GM21381 (cell line): ENCODE data around the gene AS3MT.
"Not testable (repeated sequence)": the region's sequence is repeated elsewhere in the genome, so short reads cannot be mapped to it uniquely, and the experiment has no call there.

ENCODE experiments used
- ATAC-seq: cut with Tn5 transposase; IDR thresholded peaks from one replicate; pipeline ENCODE4 v1.9.1; 2021; ENCODE audit warnings: mild to moderate bottlenecking, moderate library complexity; ENCODE audit not compliant: unreplicated experiment

AS3MT gene

DNA sequence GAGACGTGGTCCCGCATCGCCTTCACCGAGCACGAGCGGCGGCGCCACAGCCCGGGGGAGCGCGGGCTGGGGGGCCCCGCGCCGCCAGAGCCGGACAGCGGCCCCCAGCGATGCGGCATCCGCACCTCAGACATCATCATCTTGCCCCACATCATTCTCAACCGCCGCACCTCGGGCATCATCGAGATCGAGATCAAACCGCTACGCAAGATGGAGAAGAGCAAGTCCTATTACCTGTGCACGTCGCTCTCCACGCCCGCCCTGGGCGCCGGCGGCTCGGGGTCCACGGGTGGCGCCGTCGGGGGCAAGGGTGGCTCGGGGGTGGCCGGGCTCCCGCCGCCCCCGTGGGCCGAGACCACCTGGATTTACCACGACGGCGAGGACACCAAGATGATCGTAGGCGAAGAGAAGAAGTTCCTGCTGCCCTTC lies 49.6 kb downstream of the AS3MT start:
- ATAC-seq = no peak

DNA sequence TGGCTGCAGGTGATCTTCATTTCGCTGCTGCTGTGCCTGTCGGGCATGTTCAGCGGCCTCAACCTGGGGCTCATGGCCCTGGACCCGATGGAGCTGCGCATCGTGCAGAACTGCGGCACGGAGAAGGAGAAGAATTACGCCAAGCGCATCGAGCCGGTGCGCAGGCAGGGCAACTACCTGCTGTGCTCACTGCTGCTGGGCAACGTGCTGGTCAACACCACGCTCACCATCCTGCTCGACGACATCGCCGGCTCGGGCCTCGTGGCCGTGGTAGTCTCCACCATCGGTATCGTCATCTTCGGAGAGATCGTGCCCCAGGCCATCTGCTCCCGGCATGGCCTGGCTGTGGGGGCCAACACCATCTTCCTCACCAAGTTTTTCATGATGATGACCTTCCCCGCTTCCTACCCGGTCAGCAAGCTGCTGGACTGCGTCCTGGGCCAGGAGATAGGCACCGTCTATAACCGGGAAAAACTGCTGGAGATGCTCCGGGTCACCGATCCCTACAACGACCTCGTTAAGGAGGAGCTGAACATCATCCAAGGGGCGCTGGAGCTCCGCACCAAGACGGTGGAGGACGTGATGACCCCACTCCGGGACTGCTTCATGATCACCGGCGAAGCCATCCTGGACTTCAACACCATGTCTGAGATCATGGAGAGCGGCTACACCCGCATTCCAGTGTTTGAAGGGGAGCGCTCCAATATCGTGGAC lies 50.1 kb downstream of the AS3MT start:
- ATAC-seq = no peak

DNA sequence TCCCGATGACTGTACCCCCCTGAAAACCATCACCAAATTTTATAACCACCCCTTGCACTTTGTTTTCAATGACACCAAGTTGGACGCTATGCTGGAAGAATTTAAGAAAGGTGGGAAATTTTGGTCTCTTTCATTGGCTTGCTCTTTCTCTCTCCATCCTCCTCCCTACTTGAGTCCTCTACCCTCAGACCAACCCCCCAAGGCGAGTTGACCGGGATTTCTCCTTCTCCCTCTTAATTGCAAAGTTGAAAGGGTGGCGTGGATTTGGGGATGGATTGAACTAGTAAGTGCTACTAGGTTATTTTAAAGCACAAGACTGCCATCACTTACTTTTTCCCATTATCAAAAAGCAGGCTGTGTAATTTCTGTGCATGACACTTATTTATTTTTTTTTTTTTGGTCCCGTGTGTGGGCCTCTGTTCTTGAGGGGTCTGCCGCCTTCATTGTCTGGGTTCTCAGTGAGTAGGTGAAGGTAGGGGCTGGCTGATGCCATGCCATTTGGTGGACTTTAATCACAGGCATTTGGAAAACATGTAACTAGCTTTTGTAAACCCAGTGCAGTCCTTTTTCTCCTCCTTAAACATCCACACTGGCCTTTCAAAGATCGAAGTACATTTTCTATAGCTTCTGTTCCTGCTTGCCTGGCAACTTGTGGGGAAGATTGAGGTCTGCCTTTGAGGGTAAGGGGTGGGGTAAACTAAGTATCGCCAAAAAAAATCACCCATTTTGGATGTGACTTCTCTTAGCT lies 50.9 kb downstream of the AS3MT start:
- no peak for ATAC-seq

DNA sequence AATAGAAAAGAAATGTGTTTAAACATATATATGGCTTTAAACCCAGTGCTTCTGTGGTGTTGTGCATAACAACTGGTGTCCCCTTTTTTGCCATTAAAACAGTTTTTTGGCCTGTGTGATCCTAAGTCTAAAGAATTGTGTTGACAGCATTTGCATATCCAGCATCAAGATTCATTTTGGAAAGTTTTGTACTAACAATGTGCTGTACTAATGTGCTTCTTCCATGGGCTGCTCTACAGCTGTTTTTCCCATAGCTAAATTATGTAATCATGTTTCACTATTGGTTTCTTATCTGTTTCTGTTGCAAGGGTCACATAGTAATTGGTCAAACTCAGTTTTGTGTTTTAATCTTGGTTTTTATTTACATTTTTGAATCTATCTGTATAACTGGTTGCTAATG lies 54.3 kb downstream of the AS3MT start:
- no peak for ATAC-seq

DNA sequence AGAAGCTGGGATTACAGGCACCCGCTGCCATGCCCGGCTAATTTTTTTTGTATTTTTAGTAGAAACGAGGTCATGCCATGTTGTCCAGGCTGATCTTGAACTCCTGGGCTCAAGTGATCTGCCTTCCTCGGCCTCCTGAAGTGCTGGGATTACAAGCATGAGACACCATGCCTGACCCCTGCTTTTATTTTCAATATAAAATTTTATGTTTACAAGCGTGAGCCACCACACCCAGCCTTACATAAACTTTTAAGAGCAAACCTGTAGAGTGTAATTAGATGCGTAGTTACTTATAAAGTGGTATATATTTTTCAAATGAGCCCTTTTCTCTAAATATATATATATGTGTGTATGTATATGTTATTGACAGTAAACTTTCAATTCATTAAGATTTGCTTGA lies 57.6 kb downstream of the AS3MT start:
- ATAC-seq = no peak

DNA sequence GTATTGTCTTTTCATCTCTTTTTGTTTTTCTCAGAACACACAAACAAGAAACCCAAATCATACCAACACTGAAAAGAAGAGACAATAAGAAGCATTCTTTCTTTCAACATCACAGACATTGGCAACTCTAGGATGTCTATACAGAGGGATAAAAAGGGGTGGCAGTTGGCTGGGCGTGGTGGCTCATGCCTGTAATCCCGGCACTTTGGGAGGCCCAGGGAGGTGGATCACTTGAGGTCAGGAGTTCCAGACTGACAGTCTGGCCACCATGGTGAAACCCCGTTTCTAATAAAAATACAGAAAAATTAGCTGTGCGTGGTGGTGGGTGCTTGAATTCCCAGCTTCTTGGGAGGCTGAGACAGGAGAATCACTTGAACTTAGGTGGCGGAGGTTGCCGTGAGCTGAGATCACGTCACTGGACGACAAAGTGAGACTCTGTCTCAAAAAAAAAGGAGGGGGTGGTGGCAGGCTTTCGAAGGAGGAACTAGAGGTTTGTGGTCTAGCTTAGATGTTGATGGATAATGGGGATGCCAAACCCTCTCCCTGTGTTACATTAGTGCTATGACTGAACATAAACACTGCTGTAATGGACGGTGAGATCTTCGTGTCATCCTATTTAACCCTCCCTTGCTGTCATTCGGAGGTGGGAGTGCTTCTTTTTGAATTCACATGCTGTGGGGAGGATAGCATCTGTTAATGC lies 58.2 kb downstream of the AS3MT start:
- ATAC-seq = no peak

DNA sequence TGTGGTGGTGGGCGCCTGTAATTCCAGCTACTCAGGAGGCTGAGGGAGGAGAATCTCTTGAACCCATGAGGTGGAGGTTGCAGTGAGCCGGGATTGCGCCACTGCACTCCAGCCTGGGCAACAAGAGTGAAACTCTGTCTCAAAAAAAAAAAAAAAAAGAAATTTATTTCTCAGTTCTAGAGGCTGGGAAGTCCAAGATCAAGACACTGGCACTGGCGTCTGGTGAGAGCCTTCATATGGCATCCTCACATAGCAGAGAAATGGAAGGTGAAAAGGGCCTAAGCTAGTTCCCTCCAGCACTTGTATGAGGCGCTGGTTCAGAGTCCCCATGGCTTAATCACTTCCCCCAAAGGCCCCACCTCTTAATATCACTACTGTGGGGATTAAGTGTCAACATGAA lies 59.2 kb downstream of the AS3MT start:
- not testable (repeated sequence) for ATAC-seq

DNA sequence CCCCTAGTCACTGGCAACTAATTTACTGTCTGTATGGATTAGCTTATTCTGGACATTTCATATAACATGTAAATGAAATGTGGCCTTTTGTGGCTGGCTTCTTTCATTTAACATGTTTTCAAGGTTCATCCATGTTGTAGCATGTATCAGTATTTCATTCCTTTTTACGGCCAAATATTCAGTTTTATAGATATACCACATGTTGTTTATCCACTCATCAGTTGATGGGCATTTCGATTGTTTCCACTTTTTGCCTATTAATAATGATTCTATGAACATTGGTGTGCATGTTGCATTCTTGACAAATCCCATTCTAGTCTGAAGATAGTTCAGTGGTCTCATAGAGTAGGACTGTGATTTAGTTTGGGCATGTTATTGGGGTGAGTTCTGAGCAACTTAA lies 61.5 kb downstream of the AS3MT start:
- no peak for ATAC-seq

DNA sequence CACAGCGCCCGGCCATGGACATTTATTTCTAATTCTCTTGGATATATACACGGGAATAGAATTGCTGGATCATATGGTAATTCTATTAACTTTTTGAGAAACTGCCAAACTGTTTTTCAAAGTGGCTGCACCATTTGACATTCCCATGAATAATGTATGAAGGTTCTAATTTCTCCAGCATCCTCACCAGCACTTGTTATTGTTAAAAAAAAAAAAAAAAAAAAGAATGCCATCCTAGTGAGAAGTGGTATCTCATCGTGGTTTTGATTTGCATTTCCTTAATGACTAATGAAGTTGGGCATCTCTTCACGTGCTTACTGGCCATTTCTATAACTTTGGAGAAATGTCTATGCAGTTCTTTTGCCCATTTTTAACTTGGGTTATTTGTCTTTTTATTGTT lies 62.4 kb downstream of the AS3MT start:
- no peak for ATAC-seq

DNA sequence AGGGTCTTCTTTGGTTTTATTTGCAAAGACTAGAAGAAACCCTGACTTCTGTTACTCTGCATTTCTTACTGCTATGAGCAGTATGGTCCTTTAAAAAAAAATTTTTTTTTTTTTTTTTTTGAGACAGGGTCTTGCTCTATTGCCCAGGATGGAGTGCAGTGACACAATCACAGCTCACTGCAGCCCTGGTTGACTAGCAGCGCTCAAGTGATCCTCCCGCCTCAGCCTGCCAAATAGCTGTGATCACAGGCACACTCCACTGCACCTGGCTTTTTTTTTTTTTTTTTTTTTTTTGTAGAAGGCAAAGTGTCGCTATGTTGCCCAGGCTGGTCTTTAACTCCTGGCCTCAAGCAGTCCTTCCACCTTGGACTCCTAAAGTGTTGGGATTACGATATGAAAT lies 66.2 kb downstream of the AS3MT start:
- no peak for ATAC-seq

DNA sequence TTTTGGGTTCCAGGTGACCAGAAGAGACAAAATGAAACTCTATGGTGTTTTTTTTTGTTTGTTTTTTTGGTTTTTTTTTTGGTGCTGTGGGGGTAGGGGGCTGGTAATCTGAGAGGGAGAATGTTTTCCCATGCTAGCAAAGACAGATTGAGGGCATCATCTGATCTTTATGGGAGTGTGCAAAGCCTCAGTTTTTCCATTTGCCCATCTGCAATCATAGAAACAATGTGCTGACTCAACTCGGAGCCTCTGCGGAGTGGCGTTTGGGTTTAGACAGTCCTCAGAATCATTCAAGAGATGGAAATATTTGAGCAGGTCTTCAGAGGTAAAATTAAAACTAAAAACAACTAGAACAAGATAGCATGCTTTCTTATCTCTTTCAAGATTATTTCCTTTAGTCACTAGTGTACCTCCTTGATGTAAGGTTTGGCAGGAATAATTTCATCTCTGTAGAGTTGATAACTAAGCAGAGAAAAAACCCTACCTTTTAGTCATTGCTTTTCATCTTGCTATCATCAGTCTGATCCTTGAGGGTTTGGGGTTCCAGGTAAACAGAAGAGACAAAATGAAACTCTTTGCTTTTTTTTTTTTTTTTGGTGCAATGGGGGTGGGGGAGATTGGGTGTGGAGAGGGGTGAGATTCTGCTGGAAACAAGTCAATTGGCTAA lies 66.8 kb downstream of the AS3MT start:
- ATAC-seq = no peak

DNA sequence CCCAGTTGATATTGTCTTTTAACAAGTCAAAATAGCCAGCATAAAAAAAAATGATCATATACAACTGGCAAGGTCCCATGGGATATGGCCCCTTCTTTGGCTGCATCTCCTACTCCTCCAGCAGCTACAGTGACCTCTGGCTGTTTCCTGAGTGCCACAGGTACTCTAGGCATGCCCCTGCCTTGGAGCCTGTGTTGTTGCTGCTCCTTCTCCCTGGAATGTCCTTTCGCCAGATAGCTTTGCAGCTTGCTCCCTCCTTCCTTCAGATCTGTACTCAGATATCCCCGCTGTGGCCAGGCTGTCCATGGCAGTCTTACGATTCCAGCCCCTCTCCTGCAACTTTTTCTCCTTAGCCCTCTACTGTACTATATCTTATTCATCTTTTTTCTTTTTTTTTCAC lies 72.1 kb downstream of the AS3MT start:
- no peak for ATAC-seq

DNA sequence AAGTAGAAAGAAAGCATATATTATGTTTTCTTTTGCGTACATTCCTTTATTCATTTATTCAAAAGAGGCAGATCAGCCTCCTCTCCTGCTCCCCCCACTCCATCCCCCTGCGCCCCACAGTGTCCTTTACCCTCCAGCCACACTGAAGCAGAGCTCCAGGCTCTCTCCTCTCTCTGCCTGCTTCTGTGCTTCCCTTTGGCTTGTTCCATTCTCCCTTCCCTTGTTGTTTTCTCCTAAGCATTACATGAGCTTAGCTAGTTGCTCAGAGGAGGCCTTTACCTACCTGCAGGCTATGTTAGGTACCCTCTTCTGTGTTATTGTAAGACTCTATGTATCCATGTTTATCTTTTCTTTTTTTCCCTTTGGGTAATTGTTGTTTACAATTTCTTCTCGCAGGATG lies 76.2 kb downstream of the AS3MT start:
- no peak for ATAC-seq

DNA sequence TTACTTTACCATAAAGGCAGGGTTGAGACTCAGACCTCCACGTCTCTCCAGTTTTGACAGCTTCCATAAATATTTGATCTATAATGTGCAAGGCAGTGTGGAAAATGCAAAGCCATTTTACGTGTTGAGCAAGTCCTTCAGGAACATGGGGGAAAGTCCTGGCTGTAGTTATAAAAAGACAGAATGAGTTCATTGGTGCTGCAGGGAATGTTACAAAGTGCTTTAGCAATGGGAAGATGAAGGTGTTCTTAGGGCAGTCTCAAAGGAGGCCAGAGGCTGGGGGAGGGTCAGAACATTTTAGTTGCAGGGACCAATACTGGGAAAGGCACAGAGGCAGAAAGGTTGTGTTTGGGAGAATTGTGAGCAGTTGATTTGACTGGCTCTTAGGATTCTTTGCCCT lies 76.7 kb downstream of the AS3MT start:
- ATAC-seq = no peak

DNA sequence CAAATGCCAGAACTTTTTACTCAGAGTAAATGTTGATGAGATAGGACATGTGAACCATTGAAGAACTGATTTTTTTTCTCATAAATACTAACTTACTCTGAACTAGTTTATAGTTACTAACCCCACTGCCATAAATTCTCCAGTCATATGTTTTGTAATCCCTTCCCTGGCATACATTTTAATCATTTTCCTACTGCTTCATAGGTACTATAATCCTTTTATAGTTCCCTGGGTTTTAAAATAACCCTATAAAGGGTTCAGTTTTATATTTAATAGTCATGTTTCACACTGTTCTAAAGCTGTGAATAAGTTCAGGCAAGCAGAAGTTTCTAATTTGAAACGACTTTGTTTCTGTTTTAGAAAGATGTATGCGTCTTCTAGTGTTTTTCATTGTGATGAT lies 77.7 kb downstream of the AS3MT start:
- ATAC-seq = no peak

DNA sequence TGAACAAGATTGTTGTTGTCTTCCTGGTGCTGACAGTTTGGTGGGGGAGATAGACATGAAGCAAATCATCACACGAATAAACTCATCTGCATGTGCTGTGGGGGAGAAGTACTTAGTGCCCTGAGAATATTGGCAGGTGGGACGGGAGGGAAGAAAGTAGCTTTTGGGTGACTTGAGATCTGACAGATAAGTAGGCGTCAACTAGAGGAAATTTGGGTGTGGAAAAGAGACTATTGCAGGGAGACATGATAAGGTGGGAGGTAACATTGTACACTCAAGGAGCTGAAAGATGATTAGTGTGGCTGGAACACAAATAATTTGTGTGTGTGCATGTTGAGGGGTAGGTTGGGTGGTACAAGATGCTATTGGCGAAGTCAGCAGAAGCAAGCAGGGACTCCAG lies 78.9 kb downstream of the AS3MT start:
- ATAC-seq = no peak

DNA sequence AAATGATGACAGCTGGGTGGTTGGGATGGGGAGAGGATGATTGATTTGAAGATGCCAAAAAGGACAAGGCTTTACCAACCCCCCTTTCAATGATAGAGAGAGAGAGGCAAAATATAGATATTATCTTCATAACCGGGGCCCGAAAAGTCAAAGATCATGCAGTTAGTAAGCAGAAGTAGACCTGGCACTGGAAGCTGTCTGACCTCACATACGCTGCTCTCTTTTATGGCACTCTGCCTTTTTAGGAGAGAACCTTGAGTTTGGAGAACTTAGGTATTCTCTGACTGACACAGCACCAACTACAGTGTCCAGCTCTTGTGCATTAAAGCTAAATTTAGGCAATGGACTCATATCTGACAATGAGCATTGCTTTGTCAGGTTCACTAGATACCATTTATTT lies 79.5 kb downstream of the AS3MT start:
- no peak for ATAC-seq

DNA sequence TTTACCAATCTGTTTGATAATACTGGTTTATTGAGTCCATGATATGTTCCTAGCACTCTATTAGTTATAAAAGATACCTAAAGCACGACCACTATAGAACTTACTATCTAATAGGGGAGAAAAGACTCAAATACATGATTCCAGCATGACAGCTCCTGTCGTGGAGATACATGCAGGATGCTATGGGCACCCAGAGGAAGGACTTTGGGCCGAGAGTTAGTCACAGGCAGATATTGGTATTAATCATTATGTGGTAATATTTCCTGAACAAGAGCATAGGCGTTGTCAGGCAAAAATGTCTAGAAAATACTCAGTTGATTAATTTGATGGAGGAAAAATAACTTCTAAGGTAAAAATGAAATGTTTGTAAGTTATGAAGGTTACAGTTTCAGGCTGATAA lies 80.6 kb downstream of the AS3MT start:
- ATAC-seq = no peak

DNA sequence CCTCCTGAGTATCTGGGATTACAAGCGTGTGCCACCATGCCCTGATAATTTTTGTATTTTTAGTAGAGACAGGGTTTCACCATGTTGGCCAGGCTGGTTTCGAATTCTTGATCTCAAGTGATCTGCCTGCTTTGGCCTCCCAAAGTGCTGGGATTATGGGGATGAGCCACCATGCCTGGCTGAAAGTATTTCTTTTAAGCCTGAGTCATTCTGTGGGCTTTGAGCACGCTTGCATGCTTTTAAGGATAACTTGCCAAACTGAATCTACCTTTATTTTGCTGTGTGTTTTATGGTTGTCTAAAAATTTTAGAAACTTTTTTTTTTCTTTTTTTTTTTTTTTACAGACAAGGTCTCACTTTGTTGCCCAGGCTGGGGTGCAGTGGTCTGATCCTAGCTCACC lies 82.0 kb downstream of the AS3MT start:
- no peak for ATAC-seq
